HCEC 1CT (cell line): ENCODE results near the gene THUMPD3.

Source experiments
- DNase-seq: peaks from one replicate; pipeline ENCODE4 v3.0.0-alpha.2; 2017

The THUMPD3 gene

DNA sequence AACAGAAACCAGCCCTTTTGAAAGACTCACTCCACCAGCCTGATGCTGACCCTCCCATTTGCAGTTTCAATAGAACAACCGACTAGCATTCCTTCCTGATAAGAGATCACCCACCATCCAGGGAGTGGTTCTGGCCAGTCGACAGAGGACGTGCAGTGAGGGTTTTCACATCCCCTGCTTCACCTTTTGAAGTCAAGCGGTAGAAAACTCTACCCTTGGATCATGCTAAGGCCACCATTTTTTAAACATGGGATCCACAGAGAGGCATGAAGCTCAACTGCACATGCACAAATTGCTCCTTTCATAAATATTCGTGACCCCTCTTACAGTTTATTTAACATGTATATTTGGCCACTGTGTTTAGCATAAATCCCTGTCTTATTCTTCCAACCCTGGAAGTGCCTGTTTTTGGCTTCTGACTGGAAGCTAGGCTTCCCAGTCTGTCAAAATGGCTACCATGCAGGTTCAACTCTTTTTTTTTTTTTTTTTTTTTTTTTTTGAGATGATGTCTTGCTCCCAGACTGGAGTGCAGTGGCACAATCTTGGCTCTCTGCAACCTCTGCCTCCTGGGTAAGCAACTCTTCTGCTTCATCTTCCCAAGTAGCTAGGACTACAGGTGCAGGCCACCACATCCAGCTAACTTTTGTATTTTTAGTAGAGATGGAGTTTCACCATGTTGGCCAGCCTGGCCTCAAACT, 1.0 kb upstream of the THUMPD3 start:
- no peak for DNase-seq

DNA sequence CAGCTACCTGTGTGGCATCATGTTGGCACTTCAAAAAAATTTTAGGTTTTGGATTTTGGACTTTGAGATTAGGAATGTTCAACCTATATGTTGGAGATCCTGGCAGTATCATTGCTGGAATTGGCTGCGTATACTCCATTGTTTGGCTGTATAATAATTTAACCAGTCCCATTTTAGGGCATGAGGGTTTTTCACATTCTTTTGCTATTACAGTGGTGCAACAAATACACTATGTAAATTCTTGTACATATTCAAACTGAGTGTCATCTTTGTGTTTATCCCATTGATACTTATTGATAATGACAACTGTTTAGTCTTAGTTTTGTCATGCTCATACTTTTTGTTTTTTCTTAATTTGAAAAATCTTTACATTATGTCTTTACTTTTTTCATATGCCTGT, 6.7 kb downstream of the THUMPD3 start:
- no peak for DNase-seq

DNA sequence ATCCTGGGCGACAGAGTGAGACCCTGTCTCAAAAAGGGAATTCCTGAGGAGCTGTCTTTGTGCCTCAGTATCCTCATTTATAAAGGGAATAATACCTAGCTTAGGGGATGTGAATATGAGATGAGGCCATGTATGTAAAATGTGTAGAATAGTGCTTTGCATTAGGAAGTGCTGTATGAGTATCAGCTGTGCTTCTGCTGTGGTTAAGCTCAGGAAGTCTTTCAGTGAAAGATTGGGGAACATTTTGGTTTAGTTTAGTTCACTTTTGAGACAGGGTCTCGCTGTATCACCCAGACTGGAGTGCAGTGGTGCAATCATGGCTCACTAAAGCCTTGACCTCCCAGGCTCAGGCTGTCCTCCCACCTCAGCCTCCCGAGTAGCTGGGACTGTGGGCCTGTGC, 10.6 kb downstream of the THUMPD3 start:
- DNase-seq: no peak

DNA sequence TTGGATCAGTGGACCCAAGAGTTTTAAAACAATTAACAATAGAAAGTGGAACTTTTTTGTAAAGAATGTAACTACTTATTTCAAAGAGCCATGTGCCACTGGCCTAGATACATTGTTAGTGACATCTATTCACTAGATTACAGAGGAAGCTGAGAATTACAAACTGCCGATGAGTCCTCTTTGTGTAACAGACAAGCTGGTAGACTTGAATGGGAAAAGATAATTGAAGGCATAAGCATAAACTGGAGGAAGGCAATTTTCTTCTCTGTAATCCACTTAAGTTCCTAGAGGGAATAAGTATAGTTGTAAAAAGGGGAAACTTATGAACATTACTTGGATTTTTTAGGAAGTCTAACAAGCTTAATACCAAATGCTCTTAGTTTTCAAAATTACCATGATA, 15.1 kb downstream of the THUMPD3 start:
- DNase-seq: no peak

DNA sequence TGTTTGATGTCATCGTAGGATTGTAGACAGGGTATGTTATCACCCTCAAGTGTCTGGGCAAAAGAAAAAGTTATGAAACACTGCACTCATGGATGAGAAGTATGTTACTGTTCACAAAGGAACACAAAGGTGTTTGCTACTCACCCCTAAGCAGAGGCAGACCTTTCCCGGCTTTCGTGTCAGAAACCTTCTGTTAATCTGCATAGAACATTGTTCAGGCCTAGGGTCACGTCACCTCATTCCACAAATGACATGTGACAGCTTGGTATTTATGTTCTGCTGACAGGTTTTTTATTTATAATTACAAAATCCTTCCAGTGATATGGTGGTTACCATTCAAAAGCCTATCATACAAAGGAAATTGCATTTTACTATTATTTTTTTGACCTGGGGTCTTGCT, 16.5 kb downstream of the THUMPD3 start:
- DNase-seq: no peak

DNA sequence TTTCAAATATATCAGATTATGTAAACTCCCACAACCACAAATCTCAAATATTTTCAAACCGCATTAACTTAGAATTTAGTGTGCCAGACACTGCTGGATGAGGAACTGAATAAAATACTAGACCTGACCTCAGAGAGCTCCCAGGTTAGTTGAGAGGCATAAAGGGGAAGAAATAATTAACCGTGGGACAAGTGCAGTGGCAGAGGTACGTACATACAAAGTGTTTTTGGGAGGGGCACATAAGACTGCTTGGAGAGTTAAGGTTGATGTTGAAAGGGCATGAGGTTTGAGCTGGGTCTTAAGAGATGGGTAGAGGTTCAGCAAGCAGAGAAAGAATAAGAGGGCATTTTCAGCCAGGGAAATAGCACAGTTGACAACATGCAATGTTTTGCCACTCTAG, 17.2 kb downstream of the THUMPD3 start:
- no peak for DNase-seq

DNA sequence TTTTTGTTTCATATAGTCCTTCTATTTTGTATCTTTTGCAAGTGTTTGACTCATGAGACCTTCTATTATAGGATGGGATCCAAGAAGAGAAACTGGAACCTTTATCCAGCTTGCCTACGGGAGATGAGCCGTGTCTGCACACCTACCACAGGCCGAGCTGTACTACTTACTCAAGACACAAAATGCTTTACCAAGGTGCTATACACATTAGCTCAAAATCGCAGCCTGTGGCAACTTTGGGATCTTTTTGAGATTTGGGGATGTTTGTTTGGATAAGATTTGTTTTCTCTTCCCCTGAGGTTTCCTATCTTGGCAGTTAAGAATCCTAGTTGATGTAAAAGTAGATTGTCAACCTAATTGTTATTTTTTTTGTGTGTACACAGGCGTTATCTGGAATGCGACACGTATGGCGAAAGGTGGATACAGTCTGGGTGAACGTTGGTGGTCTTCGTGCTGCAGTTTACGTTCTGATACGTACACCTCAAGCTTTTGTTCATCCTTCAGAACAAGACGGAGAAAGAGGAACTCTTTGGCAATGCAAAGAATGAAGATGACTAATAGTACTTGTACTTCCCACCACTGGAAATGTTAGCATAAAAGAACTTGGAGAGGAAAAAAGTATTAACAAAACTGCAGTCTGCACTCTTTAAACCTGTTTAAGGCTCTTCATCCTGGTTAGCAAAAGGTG, 21.4 kb downstream of the THUMPD3 start:
- no peak for DNase-seq

DNA sequence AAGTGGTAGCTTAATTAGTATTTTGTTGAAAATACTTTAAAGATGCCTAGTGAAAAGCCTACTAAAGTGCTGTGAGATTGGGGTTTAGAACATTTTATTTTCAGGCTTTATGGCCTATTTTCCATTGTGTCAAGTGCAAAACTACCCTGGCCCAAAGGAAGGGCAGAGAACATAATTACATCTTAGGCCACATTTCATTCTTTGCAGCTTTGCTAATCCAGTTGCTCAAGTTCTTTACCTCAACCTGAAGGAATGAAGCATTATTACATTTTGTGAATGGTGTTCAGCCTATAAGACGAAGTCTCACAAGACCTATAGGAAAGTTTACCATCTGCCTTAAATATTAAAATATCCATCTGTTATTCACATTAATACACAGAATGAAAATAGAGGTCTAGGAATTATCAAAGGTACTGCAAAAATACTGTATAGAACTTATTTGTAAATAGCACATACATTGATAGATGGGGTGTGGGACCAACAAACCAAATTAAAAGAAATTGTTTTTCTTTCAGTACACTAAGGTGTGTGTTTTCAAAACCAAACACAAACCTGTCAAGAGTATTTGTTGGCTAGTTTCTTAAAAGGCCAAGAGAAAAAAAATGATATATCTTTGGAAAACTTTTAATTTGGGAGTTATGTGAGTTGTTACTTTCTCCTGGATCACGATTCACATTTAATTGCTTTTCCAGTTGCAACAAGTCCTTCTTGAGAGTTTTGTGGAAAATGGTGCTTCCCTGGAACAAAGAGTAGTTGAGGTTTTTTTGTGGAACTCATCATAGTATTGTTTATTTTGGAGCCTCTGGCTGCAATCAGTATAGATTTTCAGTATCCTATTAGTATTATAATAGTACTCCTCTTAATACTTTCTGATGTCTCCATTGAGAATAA, 22.6 kb downstream of the THUMPD3 start:
- no peak for DNase-seq

DNA sequence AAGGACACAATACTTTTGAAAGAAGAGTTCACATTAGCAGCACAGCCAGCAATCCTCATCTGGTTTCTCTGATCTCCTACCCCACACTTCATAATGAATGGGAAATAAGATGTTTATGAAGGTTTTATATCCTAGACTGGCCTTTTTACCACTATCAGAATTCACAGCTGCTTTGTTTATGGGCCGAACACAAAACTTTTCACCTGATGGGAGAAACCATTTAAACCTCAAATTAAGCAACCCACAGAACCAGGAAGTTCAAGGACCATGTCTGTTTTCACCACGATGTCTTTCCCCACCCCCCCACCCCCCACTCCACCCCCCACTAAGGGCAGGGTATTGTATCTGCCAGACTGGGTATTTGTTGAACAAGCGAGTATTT, 23.2 kb downstream of the THUMPD3 start:
- DNase-seq: no peak

DNA sequence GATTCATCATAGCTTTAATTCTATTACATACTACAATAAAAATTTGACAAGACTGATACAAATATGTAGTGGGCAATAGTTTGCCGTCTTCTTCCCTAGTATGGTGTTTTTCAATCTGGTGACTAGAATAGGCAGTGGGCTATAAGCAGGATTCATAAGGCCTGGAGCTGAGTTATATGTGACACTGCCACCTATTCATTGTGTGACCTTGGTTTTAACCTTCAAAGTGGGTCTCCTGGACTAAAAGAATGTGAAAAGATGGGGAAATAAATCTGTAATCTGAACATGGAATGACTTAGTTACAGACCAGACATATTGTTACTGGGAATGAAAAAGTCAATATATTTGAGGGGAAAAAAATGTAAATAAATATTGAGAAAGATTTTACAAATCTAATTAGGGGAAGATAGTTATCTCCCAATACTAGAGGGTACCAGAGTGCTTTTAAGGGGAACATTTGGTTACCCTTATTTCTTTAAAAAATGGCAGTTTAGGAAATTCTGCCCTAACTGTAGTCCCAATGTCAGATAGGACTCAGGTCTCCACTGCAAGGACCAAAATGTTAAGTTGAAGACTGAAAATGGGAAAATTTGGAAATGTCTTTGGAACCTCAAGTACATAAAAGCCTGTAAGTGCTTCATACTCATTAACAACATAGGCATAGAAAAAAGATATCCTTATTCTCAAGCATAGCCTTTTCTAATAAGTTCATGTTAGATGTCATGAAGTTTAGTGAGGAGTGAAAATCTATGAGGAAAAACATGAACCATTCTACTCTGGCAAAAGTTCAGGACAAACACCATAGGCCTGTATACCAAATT, 23.9 kb downstream of the THUMPD3 start:
- DNase-seq: no peak

DNA sequence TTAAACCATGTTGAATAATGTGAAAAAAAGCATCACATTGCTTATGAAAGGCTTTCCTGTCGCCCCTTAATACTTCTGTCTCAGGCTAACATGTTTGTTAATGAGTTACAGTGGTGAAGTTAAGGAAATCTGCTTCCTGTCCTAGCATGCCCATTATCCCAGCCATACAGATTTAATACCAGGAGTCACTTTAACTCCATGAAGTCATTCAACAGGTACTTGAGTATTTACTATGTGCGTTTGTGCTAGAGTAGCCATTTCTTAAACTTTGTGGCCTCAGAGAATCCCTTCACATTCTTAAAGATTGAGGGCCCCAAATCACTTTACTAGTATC, 24.4 kb downstream of the THUMPD3 start:
- no peak for DNase-seq

DNA sequence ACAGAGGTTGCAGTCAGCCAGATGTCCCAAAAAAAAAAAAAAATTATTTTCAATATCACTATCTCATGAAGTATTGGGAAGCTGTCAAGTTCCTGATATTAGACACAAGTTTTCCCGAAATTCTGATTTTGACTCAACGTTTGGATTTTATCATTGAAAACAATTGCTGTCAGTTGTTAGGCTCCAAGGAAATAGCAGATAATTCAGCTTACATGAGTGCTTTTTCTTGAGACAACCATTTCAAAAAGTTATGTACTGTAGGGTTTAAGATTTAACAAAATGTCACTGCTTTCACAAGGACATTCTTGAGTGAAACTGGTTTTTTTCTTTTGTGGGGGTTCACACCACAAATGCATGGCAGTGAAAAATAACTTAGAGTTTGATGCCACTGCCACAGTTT, 25.3 kb downstream of the THUMPD3 start:
- no peak for DNase-seq

DNA sequence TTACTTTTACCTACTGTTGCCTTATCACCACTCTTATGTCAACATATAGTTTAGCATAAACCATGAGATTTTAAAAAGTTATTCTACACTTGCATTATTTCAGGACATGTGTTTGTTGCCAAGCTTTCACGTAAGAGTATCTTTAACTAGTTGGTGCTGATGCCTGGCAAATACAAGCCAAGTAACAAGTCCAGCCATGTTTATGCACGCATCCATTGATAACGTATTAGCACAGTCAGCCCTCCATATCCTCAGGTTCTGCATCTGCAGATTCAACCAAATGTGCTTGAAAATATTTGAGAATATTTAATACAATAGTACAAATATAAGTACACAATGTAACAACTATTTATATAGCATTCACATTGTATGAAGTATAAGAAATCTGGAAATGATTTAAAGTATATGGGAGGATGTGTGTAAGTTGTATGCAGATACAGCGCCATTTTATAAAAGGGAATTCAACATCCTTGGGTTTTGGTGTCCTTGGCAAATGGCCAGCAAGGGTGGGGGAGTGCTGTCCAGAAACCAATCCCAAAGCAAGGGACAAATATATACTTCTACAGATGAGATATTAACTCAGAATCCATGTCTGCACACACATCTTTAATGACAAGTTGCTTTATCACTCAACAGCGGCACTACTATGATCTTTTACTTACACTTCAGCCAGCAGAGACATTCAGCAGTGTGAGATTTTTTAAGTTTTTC, 25.9 kb downstream of the THUMPD3 start:
- no peak for DNase-seq

DNA sequence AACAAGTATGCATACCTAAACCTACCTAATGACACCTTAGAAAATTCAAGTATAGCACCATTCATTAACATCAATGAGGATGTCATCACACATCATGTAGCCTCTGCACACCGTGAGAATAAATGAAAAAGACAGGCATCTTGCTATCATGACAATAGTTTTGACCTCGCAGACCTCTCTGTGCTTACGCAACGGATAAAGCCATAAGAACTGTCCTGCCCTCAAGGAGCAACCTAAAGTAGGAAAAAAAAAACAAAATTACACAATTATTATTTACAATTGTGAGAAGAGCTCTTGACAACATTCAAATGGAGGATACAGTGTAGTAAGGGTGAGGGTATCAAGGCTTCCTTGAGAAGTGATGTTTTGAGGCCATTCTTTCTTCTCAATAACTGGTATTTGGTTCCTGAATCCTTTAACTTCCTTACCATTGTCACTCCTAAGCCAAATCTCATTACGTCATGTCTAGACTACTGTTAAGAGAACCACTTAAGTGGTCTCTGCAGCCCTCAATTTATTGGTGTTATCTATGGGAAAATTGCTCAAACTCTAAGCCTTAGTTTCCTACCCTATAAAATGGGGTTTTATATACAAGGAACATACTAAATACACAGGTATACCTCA, 27.5 kb downstream of the THUMPD3 start:
- no peak for DNase-seq

DNA sequence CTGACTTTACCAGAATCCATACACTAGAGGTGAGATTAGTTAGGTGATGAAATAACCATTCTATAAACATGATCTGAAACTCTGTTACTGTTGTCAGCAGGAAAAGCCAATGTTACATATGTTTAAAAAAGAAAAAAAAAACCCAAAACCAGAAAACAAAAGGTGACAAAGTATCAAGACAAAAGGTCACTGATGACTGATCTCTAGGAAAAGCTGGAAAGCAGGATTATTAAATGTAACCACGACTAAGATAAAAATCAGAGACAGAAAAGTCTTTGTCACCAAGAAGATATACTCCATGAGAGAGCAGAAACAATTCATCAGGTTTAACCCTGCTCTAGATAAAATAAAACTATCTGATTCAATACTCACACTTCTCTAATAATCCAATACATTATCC, 29.2 kb downstream of the THUMPD3 start:
- no peak for DNase-seq

DNA sequence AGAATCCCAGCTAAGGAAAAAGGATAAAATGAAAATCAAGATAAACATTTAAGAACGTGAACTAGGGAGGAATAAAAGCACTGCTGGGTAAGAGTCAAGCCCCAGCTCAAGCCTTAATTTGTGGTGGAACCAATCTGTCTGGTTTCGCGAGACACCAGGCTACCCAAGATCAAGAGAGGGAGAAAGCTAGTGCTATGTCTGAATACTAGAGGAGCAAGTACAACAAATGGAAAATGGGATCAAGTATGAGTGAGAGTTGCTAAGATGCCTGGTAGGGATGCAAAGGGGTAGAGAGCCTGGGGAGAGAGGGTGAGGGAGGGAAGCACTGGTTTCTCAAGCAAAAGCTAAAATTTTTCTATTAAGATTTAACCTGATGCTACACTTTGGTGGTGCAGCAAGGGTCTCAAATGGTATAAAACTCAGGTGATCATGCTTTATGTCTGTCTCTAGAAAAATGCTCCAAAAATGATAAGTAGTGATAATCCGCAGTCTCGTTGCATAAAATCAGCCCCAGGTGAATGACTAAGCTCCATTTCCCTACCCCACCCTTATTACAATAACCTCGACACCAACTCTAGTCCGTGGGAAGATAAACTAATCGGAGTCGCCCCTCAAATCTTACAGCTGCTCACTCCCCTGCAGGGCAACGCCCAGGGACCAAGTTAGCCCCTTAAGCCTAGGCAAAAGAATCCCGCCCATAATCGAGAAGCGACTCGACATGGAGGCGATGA, 32.9 kb downstream of the THUMPD3 start:
- DNase-seq: no peak

DNA sequence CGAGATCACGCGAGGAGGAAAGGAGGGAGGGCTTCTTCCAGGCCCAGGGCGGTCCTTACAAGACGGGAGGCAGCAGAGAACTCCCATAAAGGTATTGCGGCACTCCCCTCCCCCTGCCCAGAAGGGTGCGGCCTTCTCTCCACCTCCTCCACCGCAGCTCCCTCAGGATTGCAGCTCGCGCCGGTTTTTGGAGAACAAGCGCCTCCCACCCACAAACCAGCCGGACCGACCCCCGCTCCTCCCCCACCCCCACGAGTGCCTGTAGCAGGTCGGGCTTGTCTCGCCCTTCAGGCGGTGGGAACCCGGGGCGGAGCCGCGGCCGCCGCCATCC, 33.4 kb downstream of the THUMPD3 start:
- peak; percentile 97 for DNase-seq

DNA sequence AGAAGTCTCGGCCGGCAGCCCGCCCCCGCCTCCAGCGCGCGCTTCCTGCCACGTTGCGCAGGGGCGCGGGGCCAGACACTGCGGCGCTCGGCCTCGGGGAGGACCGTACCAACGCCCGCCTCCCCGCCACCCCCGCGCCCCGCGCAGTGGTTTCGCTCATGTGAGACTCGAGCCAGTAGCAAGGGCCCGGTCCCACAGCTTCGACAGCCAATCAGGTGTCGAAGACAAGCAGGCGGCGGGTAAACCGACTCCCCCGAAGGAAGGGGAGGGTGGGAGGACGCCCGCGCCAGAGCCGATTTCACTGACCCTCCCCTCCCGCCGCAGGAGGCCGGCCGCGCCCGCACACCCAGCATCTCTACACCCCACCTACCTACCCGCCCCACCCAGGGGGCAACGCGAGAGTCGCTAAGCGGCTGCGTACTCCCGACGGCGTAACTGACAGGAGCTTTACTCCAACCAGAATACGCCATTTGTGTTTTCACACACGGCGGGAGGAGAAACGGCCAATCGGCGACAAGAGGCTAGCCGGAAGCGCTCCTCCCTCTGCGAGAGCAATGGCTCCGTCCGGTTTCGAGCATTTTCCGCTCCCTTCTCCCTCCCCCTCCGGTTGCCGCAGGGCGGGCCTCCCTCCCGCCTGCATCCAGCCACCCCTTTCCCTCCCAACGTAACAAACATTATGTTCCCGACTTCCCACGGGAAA, 33.9 kb downstream of the THUMPD3 start:
- peak; percentile 99 for DNase-seq

DNA sequence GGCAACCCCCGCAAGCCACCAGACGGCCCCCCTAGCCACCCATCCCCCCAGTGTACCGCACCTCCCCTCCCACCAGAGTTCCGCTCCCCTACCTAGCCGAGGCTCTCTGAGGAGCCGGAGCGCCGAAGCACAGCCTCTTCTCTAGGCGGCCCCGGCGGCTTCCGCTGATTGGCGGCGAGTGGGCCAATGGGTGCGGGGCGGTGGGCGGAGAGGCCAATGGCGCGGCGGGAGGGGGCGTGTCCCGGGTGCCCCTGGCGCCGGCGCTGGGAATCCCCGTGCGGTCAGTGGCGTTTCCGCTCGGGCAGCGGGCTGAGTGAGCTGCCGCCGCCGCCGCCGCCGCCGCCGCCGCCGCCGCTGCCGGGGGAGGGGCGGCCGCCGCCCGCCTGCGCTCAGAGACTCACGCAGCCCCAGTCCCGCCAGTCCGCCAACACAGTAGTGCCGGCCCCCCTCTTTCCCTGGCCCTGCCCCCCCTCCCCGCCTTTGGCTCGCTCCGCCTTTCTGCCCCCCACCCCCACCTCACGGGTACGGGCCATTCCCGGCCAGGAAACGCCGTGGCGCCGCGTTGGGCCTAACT, 34.6 kb downstream of the THUMPD3 start, which contains the start of gene SETD5:
TSS of gene SETD5 (plus strand) at position 284 of the 574 bp plus-strand sequence. CDS start 31,324 bp downstream, outside the sequence.
- peak; percentile 96 for DNase-seq
